COR-L47 (cell line): ENCODE measurements around the gene HINT2.

Source experiments
- DNase-seq: peaks from one replicate; lab custom pipeline; 2025; lab: John Stamatoyannopoulos, UW

Gene HINT2

DNA sequence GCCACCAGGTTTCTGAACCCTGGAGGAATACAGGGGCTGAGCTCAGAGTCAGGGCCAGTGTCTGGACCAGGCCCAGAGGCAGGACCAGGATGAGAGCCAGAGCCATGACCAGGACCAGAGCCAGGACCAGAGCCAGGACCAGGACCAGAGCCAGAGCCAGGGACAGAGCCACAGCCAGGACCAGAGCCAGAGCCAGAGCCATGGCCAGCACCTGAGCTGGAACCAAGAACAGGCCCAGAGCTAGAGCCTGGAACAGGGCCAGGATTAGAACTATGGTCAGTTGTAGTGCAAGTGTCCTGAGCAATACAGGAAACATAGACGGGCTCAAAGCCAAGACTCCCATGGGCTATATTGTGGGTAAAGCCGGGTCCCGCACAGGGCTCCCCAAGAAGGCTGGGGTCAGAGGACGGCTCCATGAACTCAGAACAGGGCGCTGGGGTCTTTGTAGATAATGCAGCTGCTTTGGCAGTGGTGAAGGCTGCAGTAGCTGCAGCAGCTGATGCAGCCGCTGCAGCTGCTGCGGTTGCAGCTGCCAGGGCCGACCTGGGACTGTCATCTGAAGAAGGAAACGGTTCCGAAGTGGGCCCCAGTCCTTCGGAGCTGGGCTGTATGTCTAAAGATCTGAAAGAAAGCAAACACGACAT lies 3.3 kb downstream of the HINT2 start:
- DNase-seq, result no peak

DNA sequence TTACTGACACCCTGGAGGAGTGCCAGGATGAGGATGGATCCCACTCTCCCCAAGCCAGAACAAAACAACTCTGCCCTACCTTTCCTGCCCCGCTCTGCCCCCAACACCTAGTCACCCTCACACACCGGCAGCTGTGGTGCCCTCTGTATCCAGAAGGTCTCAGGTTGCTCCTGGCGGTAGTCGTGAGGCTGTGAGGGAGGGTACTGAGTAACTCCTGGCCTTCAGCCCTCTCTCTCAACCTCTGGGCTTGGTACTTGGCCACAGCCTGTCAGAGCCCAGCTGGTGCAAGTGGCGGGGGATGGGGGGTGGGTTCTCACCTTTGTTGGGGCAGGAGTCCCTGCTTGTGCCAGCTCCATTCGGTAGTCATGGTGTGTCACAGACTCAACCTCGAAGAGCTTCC lies 4.7 kb downstream of the HINT2 start:
- no peak for DNase-seq

DNA sequence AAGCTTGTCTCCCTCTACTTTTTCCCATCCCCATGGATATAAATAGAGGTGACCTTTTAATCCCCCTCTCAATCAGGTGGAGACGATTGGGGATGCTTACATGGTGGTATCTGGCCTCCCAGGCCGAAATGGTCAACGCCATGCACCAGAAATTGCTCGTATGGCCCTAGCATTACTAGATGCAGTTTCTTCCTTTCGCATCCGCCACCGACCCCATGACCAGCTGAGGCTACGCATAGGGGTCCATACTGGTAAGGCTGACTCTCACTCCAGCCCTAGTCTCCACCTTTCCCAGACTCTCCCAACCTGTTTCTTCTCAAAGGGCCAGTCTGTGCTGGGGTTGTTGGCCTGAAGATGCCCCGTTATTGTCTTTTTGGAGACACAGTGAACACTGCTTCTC lies 6.4 kb downstream of the HINT2 start:
- DNase-seq, result no peak

DNA sequence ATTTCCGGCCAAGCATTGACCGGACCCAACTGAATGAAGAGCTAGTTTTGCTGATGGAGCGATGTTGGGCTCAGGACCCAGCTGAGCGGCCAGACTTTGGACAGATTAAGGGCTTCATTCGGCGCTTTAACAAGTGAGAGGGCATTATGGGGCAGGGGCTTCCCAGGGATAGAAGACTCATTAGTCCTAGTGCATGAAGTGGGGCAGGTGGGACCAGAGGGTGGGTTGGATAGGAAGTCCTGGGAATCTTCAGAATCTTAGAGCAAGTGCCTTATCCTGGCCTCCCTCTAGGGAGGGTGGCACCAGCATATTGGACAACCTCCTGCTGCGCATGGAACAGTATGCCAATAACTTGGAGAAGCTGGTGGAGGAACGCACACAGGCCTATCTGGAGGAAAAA lies 8.7 kb downstream of the HINT2 start:
- DNase-seq, result no peak

DNA sequence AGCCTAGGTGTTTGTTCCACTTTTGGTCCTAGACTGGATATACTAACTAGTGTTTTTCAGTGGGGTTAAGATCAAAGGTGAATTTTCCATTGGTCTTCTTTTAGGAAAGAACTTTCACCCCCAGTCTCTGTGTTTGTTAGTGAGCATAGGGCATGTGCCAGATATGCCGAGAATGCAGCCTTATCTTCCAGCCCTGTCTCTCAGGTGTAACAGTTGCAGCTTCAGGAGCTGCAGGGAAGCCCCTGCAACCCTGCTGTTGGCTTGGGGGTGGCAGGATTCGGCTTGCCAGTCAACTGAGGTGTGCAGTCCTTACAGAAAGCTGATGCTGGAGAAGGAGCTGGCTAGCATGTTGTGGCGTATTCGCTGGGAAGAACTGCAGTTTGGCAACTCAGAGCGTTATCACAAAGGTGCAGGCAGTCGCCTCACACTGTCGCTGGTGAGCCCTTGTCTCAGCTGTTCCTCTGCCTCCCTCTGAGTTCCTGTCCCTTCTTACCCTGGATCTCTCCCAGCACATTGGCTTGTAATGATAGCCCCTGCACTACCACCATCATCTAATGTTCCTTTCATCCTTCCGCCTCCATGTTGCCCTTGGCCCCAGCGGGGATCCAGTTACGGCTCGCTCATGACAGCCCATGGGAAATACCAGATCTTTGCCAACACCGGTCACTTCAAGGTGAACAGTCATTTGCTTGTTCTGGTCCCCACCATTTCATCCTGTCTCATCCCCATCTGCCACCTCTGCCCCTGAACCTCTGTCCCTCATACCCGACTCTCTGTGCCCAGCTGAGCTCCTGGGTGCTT lies 13.3 kb downstream of the HINT2 start:
- DNase-seq, result no peak

DNA sequence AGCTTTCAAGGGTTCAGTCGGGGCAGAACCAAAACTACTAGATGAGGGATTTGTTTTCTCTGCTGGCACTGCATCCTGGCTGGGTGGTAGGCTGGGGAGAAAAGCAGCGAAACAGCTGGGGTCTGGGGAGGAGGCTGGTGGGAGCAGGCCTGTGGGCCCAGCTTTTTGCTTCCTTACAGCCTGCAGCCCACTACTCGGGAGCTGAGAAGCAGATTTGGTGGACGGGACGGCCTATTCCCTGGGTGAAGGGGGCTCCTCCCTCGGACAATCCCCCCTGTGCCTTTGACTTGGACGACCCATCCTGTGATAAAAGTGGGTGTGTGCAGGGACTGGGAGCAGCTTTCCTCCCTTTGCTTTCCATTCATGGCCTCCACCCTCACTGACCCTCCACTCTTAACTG lies 14.3 kb downstream of the HINT2 start:
- no peak for DNase-seq

DNA sequence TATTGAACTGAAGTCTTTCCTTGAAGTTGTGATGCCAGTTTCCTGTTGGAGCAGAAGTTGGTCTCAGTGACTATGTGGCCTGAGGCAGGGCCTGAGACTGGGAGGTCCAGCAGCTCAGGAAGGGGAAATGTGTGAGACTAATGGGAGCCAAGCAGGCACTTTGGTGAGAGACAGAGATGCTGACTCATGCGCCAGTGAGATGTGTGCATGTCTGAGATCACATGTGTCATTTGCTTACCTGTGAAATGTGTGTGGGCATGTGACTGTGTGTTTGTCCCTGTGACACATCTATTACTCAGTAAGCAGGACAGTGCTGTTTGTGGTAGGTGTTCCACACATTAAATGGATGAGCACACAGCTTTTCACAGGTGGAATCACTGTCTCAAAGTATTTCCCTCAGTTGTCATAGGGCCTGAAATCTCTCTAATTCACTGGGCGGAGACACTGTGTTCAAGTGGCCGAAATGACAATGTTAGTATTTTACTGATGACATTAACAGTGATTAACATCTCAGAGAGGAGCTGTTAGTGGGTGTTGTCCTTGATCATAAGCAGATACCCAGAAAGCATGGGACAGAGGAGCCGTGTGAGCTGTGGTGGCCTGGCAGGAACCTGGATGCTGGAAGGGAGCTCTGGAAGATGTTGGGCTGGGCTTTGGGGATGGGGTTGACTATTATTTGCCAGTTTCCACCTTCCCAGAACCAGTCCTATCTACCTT lies 16.0 kb downstream of the HINT2 start:
- no peak for DNase-seq

DNA sequence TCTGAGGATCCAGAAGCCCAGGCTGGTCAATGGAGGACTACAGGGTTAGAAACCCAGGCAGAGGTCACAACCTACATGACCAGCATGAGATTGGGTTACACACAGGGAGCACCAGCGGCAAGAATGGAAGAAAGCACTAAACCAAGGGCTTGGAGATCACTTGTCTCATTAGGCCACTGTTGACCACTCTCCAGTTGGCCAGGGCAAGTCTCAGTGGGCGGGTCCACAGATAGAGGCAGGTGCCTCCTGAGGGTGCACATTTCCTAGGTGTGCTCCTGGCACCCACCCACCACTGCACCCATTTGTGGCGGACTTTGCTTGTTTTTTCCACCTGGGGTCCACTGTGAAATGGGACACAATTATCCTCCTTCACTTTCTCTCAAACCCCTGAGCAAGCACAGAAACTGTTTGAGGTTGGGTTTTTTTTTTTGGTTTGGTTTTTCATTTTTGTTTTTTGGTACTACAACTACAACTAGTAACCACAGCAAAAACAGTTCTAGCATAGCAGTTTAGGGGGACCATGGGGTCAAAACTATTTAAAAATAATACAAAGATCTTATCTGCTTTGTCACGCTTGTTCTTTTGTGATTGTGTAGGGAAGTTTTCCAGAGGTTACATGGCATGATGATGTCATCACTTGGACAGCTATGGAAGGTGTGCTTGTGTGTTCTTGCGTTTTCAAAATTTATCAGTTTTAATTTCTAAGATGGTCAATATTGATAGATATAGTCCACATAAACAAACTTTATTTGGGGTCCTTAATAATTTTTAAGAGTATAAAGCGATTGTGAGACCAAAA lies 17.3 kb downstream of the HINT2 start:
- DNase-seq, result no peak

DNA sequence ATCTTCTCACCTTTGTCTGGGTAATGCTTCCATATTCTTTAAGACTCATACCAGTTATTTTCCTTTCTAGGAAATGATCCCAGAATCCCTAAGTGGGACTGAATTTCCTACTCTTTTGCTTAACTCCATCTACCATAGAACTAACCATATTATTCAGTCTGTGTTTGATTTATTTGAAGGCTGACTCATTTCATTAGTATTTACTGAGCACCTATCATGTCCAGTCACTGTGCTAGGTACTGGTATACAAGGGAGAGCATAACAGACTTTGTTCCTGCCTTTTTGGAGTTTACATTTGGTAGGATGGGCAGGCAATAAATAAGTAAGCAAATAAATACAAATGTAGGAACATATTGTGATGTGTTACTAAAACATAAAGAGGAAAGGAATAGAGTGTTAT lies 19.1 kb downstream of the HINT2 start:
- DNase-seq, result no peak

DNA sequence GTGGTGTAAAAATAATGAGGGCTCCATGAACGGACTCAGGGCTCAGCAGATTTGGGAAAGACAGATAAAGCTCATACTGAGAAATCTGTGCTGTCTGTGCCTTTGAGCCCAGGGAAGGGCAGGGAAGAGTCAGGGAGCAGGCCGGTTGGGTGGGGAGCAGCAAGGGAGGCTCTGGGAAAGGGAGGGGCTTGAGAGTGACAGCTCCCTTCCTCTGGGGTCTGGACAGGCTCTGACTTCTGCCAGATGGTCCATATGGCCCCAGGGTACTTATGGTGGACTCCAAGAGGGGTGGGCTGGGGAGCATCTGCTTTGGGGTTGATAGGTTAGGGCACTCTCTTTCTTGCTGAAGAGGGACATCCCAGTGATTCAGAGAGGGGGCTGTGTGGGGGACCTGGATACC lies 21.4 kb downstream of the HINT2 start:
- DNase-seq, result no peak

DNA sequence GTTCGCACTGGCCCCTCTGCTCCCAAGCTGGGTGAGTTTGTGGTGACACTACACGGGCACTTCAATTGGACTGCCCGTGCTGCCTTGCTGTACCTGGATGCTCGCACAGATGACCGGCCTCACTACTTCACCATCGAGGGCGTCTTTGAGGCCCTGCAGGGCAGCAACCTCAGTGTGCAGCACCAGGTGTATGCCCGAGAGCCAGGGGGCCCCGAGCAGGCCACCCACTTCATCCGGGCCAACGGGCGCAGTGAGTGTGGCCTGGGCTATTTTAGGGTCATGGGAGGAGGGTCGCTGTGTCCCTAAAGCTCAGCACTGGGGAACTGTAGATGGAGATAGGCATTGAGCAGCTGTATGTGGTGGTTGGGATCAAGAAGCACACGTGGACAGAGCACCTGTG lies 22.0 kb downstream of the HINT2 start:
- no peak for DNase-seq

DNA sequence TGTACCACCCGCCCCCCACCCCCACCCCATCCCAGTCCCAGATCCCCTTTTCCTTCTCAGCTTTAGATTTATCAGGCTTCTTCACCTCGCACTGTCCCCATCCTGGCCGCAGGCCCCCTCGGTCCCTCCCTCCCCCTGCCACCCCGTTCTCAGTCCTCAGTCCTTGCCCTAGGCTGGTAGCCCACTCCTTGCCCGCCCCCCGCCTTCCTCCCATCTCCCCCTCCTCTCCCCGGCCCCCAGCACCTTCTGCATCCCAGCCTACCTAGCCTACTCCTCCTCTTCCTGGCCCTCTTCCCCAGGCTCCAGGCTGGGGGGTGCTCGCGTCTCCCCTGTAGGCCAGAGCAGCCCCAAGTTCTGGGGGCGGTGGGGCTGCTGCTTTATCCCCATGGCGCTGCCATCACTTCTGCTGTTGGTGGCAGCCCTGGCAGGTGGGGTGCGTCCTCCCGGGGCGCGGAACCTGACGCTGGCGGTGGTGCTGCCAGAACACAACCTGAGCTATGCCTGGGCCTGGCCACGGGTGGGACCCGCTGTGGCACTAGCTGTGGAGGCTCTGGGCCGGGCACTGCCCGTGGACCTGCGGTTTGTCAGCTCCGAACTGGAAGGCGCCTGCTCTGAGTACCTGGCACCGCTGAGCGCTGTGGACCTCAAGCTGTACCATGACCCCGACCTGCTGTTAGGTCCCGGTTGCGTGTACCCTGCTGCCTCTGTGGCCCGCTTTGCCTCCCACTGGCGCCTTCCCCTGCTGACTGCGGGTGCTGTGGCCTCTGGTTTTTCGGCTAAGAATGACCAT lies 22.6 kb downstream of the HINT2 start:
- no peak for DNase-seq

DNA sequence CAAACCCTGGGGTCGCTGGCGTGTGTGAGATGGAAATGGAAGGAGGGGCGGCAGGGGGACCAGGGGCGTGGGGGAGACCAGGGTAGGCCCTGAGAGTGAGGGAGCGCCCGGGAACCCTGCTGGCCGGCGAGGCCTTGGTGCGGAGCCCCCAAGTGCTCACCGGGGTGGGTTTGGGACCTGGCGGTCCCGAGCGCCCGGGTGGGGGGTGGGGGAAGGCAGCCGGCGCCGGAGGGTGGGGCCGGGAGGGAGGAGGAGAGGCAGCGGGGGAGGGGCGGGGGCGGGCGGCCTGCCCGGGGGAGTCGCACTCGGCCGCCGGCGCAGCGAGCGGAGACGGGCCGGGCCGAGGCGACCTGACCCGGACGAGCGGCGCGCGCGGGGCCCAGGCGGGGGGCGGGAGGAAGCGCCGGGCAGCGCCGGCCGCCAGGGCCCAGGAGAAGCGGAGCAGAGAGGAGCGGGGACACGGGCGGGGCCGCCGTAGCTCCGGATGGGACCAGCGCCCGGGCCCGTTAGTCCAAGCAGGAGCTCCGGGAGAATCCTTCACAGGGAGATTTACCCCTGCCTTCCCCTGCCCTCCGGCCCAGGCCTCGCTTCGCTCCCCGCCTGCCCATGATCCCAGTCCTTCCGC lies 23.4 kb downstream of the HINT2 start, which contains the start of gene NPR2:
Gene NPR2 (plus strand): TSS at position 295 of the 625 bp plus-strand sequence. CDS start 818 bp downstream, outside the sequence.
- DNase-seq, result no peak

DNA sequence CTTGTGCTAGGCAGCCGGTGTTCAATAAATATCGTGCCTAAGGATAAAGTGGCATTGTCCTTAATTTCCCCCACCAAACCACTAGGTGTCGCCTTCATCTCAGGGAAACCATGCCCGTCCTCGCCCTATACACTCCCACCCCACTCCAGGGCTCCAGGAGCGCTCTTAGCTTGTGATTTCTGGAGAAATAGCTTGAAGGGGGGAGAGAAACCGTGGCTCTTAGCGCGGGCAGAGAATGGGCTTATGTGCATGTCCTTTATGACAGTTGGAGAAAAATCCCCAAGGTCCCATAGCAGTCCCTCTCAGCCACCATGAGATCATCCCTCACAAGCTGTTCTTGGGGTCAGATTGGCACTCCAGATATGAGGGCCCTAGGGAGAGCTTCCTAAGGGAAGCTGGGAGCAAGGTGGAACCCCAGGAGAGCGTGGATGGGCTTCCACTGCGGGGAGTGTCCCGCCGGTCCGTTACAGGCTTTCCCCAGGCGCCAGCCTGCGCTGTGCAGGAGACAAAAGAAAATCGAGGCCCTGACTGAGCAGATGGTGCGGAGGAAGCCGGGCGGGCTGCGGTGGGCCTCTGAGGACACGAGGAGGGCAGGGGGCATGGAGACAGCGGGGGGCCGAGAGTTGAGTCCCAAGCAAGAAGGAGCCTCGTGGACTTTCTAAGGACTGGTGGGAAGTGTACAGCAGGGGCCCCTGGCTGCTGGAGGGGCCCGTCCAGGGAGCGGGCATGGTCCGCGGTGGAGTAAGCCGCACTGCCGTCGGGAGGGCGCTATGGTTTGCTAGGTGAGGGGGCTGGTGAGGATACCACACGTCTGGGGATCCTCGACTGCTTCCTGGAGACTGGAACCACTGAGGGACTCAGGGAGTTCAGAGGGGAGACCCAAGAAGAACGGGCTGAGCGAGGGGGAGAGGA lies 24.2 kb downstream of the HINT2 start:
- peak; percentile 56 for DNase-seq

DNA sequence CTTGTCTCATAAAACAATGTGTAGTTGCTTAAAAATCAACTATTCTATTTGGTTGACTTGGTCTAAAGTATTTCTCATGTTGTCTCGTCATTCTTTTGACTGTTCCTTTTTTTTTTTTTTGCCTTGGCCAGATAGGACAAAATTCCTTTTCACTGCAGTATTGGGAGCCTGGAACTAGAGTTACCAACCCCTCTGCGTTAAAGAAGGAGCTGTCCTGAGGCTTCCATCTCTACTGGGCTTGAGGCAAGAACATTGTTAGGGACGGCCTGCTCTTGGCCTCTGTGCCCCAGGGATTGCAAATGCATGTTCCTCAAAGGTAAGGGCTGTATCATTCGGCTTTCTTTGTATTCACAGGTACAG lies 24.8 kb downstream of the HINT2 start:
- DNase-seq, result no peak

DNA sequence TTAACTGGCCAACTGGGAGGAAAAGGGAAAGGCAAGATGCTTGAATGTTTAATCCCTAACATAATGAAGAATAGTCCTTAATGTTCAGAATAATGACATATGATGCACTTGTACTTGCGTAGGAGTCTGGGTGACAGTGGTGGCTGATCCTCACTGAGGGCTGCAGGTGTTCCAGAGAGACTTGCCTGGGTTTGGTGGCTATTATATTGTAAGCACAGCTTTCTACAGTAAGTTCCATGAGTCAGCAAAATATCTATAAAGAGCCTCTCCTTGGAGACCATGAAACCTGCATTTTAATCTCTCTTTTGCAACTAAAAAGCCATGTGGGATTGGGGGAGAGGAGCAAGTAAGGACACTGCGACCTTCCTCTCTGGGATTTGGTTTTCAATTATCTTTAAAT lies 25.3 kb downstream of the HINT2 start:
- no peak for DNase-seq

DNA sequence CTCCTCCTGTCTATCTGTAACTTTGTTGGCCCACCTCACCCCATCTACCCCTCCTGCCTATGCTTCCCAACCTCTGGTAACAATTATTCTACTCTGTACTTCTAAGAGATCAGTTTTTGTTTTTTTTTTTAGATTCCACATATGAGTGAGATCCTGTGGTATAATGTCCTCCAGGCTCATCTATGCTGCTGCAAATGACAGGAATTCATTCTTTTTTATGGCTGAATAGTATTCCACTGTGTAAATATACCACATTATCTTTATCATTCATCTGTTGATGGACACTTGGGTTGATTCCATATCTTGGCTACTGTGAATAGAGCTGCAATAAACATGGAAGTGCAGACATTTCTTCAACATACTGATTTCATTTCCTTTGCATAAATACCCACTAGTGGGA lies 31.4 kb downstream of the HINT2 start:
- no peak for DNase-seq

DNA sequence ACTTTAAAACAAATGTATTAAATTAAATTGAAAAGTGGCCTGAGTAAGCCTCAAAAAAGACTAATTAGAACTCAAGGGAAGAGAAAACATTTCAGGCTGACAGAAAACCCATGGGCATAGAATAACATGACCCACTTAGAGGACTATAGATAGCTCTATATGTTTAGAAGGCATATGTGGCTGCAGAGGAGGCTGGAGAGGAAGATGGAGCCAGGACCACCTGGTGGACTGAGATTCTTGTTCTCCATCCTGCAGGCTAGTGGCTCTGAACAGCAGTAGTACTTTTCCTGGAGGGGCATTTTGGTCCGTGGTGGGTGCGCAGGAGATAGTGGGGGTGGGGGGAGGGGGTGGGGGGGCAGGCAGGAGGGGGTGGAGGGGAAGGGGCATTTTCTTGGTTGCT lies 33.8 kb downstream of the HINT2 start:
- DNase-seq, result no peak

DNA sequence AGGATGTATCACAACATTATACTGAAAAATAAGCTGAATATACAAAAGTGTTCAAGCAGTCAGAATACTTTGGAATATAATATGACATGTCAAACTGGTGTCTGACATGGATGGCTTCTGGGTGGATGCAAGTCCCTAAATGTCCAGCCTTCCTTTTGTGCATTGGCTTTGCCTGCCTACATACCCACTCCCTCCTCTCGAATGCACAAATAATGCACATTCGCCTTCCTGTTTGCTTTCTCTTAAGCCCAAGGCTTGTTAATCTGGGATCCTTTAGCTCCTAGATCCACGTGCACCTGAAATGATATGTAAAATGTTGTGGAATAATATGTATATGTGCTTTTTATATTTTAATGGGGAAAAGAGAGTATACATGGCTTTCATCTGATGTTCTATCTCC lies 36.3 kb downstream of the HINT2 start:
- DNase-seq, result no peak

DNA sequence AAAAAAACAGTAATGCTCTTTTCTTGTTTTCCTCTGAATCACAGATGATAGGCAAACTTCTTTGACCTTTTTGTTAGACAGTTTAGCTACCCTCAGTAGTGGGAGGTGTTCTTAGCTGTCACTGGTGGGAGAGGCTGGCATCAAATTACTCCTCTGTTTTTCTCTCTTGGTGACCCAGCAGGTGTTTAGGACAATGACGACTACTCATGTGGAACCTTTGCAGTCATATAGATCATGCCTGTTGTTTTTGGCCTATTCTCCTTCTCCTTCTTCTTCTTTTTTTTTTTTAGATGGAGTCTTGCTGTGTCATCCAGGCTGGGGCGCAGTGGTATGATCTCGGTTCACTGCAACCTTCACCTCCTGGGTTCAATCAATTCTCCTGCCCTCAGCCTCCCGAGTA lies 38.8 kb downstream of the HINT2 start:
- DNase-seq, result peak; percentile 66
